ENCODE measurements around the gene CCNB1IP1.
"Not testable (repeated sequence)": the region's sequence is repeated elsewhere in the genome, so short reads cannot be mapped to it uniquely, and the experiment has no call there.

CCNB1IP1 gene

GRCh38 chr14:20277409-20277808, 55.7 kb downstream of the CCNB1IP1 start:
- ChIA-PET POLR2A (no interaction called here), CTCF (no interaction called here)
- no peak for TF ChIP-seq CTCF (IDR thresholded peaks at IDR 0.05; ENCODE audit: control extremely low read depth, extremely low read depth, low read depth, missing control alignments)
- DNase-seq (ENCODE audit: extremely low spot score) = no peak

- DNase-seq (ENCODE audit: extremely low spot score) = no peak
- no peak for TF ChIP-seq CTCF (IDR thresholded peaks at IDR 0.05; ENCODE audit: control extremely low read depth, extremely low read depth, low read depth, missing control alignments)
- CTCF ChIA-PET = no interaction called here
- POLR2A ChIA-PET = no interaction called here
Measured at GRCh38 chr14:20274062-20274461, 59.0 kb downstream of the CCNB1IP1 start.

GRCh38 chr14:20264361-20264760, 68.7 kb downstream of the CCNB1IP1 start:
- POLR2A ChIA-PET = not testable (repeated sequence)

GRCh38 chr14:20262642-20263128, 70.4 kb downstream of the CCNB1IP1 start:
- no peak for TF ChIP-seq CTCF (IDR thresholded peaks at IDR 0.05; ENCODE audit: control extremely low read depth, extremely low read depth, low read depth, missing control alignments)
- DNase-seq (ENCODE audit: extremely low spot score) = no peak
- POLR2A ChIA-PET = no interaction called here
- CTCF ChIA-PET = no interaction called here

More at GRCh38 chr14:20264361-20264760, 68.7 kb downstream of the CCNB1IP1 start:
- DNase-seq (ENCODE audit: extremely low spot score); CTCF ChIA-PET: not testable (repeated sequence)
